Measurements from ENCODE around the gene PSPN. TPM values are rescaled to one million over a fixed set of nuclear protein-coding genes. Genes with fewer than 3 reads are reported as not detected.
"Not testable (repeated sequence)": the region's sequence is repeated elsewhere in the genome, so short reads cannot be mapped to it uniquely, and the experiment has no call there.

Gene PSPN
- polyA plus RNA-seq, 2 donors, result 0.47 to 0.79 TPM

DNA sequence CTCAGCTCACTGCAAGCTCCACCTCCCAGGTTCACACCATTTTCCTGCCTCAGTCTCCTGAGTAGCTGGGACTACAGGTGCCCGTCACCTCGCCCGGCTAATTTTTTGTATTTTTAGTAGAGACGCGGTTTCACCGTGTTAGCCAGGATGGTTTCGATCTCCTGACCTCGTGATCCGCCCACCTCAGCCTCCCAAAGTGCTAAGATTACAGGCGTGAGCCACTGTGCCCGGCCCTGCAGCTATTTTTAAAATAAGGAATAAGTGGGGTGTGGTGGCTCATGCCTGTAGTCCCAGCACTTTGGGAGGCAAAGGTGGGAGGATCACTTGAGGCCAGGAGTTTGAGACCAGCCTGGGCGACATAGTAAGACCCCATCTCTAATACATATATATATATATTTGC is 15.3 kb downstream of the PSPN start:
- H3K27me3 ChIP-seq (ENCODE audit: control insufficient read depth in 1 of 2, insufficient read depth in 2 of 2, low read length in 2 of 2); H3K36me3 ChIP-seq (ENCODE audit: control insufficient read depth in 2 of 2, insufficient read depth in 2 of 2, low read length in 1 of 2); H3K4me3 ChIP-seq (ENCODE audit: low read depth in 1 of 2, low read length in 2 of 2); H3K9me3 ChIP-seq (ENCODE audit: control insufficient read depth in 2 of 2, insufficient read depth in 1 of 2, low read depth in 1 of 2, low read length in 1 of 2); H3K27ac ChIP-seq (ENCODE audit: low read depth in 2 of 2, low read length in 1 of 2); H3K4me1 ChIP-seq (ENCODE audit: control insufficient read depth in 2 of 2, insufficient read depth in 2 of 2, low read length in 1 of 2): not testable (repeated sequence)
- WGBS, 2 donors, result 93% methylated on average over 12 of the region's 12 CpGs

DNA sequence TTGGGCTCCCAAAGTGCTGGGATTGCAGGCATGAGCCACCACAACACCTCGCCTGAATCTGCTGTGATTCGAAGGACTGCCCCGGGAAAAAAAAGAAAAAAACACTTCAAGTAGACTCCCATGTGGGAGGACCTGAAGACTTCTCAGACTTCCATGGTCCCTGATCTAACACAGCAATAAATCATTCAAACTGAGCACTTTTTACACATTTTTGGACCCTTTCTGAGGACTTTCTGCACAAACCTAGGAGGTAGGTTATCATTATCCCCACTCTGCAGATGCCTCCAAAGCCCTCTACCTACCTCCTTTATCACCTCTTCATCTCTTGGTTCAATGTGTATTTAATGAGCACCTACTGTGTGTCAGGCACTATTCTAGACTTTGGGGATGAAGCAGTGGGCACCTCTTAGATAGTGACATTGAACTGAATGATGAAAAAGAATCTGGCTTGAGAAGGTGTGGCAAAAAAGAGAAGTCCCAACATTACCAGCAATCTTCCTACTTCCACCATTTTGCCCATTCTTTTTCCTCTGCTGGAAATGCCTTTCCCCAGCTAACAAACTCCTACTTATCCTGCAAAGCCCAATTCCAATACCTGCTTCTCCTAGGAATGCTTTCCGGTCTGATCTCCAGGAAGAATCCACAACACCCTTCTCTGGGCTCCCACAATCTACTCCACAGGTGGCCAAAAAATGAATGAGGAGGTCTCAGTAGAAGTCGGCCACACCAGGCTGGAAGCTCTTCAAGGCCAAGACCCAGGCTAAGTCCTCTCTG is 16.0 kb downstream of the PSPN start:
- Histone ChIP-seq H3K36me3 (ENCODE audit: control insufficient read depth in 2 of 2, insufficient read depth in 2 of 2, low read length in 1 of 2) (peaks cover 4 to 5% of the 10 kb centered on the region in 2 donors), H3K27me3 (ENCODE audit: control insufficient read depth in 1 of 2, insufficient read depth in 2 of 2, low read length in 2 of 2) (no peaks in the 10 kb centered on the region), H3K4me1 (ENCODE audit: control insufficient read depth in 2 of 2, insufficient read depth in 2 of 2, low read length in 1 of 2) (peaks cover 2% of the 10 kb centered on the region in 2 donors), H3K9me3 (ENCODE audit: control insufficient read depth in 2 of 2, insufficient read depth in 1 of 2, low read depth in 1 of 2, low read length in 1 of 2) (no peaks in the 10 kb centered on the region), H3K4me3 (ENCODE audit: low read depth in 1 of 2, low read length in 2 of 2) (no peak overlapping the region), H3K27ac (ENCODE audit: low read depth in 2 of 2, low read length in 1 of 2) (no peak overlapping the region)
- WGBS, 2 donors, result 90 to 91% methylated on average over 5 of the region's 5 CpGs

DNA sequence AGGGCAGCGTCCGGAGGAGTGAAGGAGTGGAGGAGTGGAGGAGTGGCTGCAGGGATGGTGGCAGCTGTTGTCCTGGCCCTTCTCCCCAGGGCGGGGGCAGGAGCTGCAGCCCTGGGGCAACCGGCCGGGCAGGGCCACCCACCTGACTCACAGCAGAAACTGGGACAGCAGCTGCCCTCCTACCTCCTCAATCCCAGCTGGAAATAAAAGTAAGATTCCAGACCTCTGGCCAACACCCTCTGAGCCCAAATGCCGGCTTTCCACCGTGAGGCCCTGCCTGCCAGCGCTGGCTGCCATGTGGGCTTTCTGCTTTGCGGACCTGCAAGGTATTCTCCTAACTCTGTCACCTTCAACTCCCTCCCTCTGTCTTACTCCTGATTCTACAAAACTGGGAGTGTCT is 17.7 kb downstream of the PSPN start:
- H3K27me3 ChIP-seq (ENCODE audit: control insufficient read depth in 1 of 2, insufficient read depth in 2 of 2, low read length in 2 of 2), result no peaks in the 10 kb centered on the region
- peaks cover 2% of the 10 kb centered on the region in 2 donors for H3K4me1 ChIP-seq (ENCODE audit: control insufficient read depth in 2 of 2, insufficient read depth in 2 of 2, low read length in 1 of 2)
- no peaks in the 10 kb centered on the region for H3K9me3 ChIP-seq (ENCODE audit: control insufficient read depth in 2 of 2, insufficient read depth in 1 of 2, low read depth in 1 of 2, low read length in 1 of 2)
- H3K36me3 ChIP-seq (ENCODE audit: control insufficient read depth in 2 of 2, insufficient read depth in 2 of 2, low read length in 1 of 2), result no peaks in the 10 kb centered on the region
- peak overlapping the region; percentile 47 to 86 for H3K27ac ChIP-seq (ENCODE audit: low read depth in 2 of 2, low read length in 1 of 2)
- 37 to 55% methylated on average over 9 of the region's 9 CpGs for WGBS, 2 donors
- H3K4me3 ChIP-seq (ENCODE audit: low read depth in 1 of 2, low read length in 2 of 2), result no peak overlapping the region

DNA sequence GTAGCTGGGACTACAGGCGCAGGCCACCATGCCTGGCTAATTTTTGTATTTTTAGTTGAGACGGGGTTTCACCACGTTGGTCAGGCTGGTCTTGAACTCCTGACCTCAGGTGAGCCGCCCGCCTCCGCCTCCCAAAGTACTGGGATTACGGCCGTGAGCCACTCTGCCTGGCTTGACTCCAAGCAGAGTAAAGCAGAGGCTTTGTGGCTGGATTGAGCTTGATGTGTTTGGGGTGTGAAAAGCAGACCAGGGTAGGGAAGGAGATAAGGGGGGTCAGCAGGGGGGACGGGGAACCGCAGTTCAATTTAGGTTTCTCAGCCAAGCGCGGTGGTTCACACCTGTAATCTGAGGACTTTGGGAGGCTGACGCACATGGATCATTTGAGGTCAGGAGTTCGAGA is 18.6 kb downstream of the PSPN start:
- peak overlapping the region; percentile 4 to 86 for H3K27ac ChIP-seq (ENCODE audit: low read depth in 2 of 2, low read length in 1 of 2)
- 78 to 82% methylated on average over 14 of the region's 14 CpGs for WGBS, 2 donors

DNA sequence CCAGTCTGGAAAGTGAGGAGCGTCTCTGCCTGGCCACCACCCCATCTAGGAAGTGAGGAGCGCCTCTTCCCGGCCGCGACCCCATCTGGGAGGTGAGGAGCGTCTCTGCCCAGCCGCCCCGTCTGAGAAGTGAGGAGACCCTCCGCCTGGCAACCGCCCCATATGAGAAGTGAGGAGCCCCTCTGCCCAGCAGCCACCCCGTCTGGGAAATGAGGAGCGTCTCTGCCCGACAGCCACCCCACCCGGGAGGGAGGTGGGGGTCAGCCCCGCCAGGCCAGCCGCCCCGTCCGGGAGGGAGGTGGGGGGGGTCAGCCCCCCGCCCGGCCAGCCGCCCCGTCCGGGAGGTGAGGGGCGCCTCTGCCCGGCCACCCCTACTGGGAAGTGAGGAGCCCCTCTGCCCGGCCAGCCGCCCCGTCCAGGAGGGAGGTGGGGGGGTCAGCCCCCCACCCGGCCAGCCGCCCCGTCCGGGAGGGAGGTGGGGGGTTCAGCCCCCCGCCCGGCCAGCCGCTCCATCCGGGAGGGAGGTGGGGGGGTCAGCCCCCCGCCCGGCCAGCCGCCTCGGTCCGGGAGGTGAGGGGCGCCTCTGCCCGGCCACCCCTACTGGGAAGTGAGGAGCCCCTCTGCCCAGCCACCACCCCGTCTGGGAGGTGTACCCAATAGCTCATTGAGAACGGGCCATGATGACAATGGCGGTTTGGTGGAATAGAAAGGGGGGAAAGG is 20.3 kb downstream of the PSPN start:
- not testable (repeated sequence) for H3K4me3 ChIP-seq (ENCODE audit: low read depth in 1 of 2, low read length in 2 of 2); H3K27me3 ChIP-seq (ENCODE audit: control insufficient read depth in 1 of 2, insufficient read depth in 2 of 2, low read length in 2 of 2); H3K4me1 ChIP-seq (ENCODE audit: control insufficient read depth in 2 of 2, insufficient read depth in 2 of 2, low read length in 1 of 2); H3K27ac ChIP-seq (ENCODE audit: low read depth in 2 of 2, low read length in 1 of 2); H3K9me3 ChIP-seq (ENCODE audit: control insufficient read depth in 2 of 2, insufficient read depth in 1 of 2, low read depth in 1 of 2, low read length in 1 of 2); H3K36me3 ChIP-seq (ENCODE audit: control insufficient read depth in 2 of 2, insufficient read depth in 2 of 2, low read length in 1 of 2)
- WGBS, 2 donors, result 92 to 96% methylated on average over 22 to 41 of the region's 46 CpGs

More for the DNA sequence above, 18.6 kb downstream of the PSPN start:
- Histone ChIP-seq H3K4me3 (ENCODE audit: low read depth in 1 of 2, low read length in 2 of 2) (no peak overlapping the region), H3K36me3 (ENCODE audit: control insufficient read depth in 2 of 2, insufficient read depth in 2 of 2, low read length in 1 of 2) (no peaks in the 10 kb centered on the region), H3K27me3 (ENCODE audit: control insufficient read depth in 1 of 2, insufficient read depth in 2 of 2, low read length in 2 of 2) (no peaks in the 10 kb centered on the region), H3K9me3 (ENCODE audit: control insufficient read depth in 2 of 2, insufficient read depth in 1 of 2, low read depth in 1 of 2, low read length in 1 of 2) (no peaks in the 10 kb centered on the region), H3K4me1 (ENCODE audit: control insufficient read depth in 2 of 2, insufficient read depth in 2 of 2, low read length in 1 of 2) (no peaks in the 10 kb centered on the region)

DNA sequence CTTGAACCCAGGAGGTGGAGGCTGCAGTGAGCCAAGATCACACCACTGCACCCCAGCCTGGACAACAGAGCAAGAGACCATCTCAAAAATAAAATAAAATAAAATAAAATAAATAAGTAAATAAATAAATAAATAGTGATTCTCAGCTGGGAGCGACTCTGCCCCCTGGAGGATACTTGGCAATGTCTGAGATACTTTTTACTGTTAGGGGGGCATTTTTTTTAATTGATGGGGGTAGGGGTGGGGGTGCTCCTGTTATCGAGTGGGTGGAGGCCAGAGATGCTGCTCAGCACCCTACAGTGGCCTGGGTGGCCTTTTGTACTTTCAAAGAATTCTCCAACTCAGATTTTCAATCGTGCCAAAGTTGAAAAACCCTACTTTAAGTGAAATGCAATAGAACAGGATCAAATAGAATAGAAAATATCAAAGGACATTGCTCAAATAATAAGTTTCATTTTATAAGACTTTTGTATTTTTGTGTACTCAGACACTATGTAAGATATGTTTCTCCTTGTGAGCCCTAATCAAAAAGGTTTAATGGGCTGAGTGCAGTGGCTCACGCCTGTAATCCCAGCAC is 21.5 kb downstream of the PSPN start:
- H3K4me1 ChIP-seq (ENCODE audit: control insufficient read depth in 2 of 2, insufficient read depth in 2 of 2, low read length in 1 of 2), result no peaks in the 10 kb centered on the region
- 59 to 62% methylated on average over 4 of the region's 4 CpGs for WGBS, 2 donors

DNA sequence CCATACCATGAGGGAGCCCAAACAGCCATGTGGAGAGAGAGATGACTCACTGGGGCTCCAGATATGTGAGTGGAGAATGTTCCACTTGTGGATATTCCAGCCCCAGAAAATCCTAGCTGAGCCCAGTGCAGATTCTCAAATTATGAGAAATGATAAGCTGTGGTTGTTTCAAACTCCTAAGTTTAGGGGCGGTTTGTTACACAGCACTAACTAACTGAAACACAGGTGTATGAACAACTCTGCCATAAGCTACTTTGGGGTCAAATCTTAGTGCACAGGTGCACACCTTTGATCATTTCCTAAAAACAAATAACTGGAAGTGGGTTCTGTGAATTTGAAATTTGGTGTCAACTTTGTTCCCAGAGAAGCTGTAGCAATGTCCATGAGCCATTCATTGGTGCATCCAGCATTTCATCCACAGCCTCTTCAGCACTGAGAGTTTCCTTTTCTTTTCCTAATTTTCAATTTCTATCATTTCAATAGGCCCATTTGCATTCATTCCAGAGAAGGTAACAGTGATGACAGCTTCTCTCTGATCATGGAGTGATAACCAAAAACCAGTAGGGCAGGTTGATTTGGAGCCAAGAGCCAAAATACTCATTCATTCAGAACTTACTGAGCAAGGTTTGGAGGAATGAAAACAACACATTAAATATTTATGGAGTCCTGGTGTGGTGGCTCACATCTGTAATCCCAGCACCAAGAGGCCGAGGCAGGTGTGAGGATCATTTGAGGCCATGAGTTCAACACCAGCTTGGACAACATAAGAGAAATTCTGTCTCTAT is 23.2 kb downstream of the PSPN start:
- peak overlapping the region in 1 of 2 donors; percentile 34 for H3K27ac ChIP-seq (ENCODE audit: low read depth in 2 of 2, low read length in 1 of 2)
- 78 to 82% methylated on average over 2 of the region's 2 CpGs for WGBS, 2 donors

More for the DNA sequence above, 21.5 kb downstream of the PSPN start:
- Histone ChIP-seq H3K27ac (ENCODE audit: low read depth in 2 of 2, low read length in 1 of 2) (no peak overlapping the region), H3K9me3 (ENCODE audit: control insufficient read depth in 2 of 2, insufficient read depth in 1 of 2, low read depth in 1 of 2, low read length in 1 of 2) (no peaks in the 10 kb centered on the region), H3K36me3 (ENCODE audit: control insufficient read depth in 2 of 2, insufficient read depth in 2 of 2, low read length in 1 of 2) (no peaks in the 10 kb centered on the region), H3K27me3 (ENCODE audit: control insufficient read depth in 1 of 2, insufficient read depth in 2 of 2, low read length in 2 of 2) (no peaks in the 10 kb centered on the region), H3K4me3 (ENCODE audit: low read depth in 1 of 2, low read length in 2 of 2) (no peak overlapping the region)

DNA sequence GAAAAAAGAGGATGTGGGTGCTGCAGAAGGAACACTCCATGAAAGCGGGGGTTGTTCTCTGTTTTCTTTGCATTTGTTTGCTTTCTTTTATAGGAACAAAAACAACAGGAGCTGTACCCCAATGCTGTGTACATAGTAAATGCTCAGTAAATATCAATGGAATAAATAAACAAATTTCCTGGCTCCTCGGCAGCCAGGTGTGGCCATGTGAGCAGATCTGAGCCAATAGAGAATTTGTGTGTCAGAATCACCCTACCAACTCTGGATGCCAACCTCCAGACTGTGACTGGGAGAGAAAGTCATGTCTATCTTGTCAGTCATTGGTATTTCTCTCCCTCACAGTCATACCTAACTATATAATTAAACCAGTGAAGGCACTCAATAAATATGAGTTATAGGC is 25.0 kb downstream of the PSPN start:
- Histone ChIP-seq H3K4me3 (ENCODE audit: low read depth in 1 of 2, low read length in 2 of 2) (no peak overlapping the region), H3K4me1 (ENCODE audit: control insufficient read depth in 2 of 2, insufficient read depth in 2 of 2, low read length in 1 of 2) (no peaks in the 10 kb centered on the region), H3K27me3 (ENCODE audit: control insufficient read depth in 1 of 2, insufficient read depth in 2 of 2, low read length in 2 of 2) (no peaks in the 10 kb centered on the region), H3K9me3 (ENCODE audit: control insufficient read depth in 2 of 2, insufficient read depth in 1 of 2, low read depth in 1 of 2, low read length in 1 of 2) (no peaks in the 10 kb centered on the region), H3K27ac (ENCODE audit: low read depth in 2 of 2, low read length in 1 of 2) (no peak overlapping the region), H3K36me3 (ENCODE audit: control insufficient read depth in 2 of 2, insufficient read depth in 2 of 2, low read length in 1 of 2) (no peaks in the 10 kb centered on the region)
- WGBS, 2 donors, result 77 to 80% methylated on average over 2 of the region's 2 CpGs

More for the DNA sequence above, 23.2 kb downstream of the PSPN start:
- Histone ChIP-seq H3K9me3 (ENCODE audit: control insufficient read depth in 2 of 2, insufficient read depth in 1 of 2, low read depth in 1 of 2, low read length in 1 of 2) (no peaks in the 10 kb centered on the region), H3K27me3 (ENCODE audit: control insufficient read depth in 1 of 2, insufficient read depth in 2 of 2, low read length in 2 of 2) (no peaks in the 10 kb centered on the region), H3K4me3 (ENCODE audit: low read depth in 1 of 2, low read length in 2 of 2) (no peak overlapping the region), H3K4me1 (ENCODE audit: control insufficient read depth in 2 of 2, insufficient read depth in 2 of 2, low read length in 1 of 2) (no peaks in the 10 kb centered on the region), H3K36me3 (ENCODE audit: control insufficient read depth in 2 of 2, insufficient read depth in 2 of 2, low read length in 1 of 2) (no peaks in the 10 kb centered on the region)

DNA sequence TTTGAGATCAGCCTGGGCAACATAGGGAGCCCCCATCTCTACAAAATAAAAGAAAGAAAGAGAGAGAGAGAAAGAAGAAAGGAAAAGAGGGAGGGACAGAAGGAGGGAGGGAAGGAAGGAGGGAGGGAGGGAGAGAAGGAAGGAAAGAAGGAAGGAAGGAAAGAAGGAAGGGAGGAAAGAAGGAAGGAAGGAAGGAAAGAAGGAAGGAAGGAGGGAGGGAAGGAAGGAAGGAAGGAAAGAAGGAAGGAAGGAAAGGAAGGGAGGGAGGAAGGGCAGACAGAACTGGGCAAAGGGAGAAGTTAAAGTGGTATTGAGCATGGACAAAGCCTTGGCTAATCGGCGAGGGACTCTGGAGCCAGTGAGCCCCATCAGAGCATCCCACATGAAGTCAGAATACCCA is 26.5 kb downstream of the PSPN start:
- H3K4me1 ChIP-seq (ENCODE audit: control insufficient read depth in 2 of 2, insufficient read depth in 2 of 2, low read length in 1 of 2); H3K9me3 ChIP-seq (ENCODE audit: control insufficient read depth in 2 of 2, insufficient read depth in 1 of 2, low read depth in 1 of 2, low read length in 1 of 2); H3K27ac ChIP-seq (ENCODE audit: low read depth in 2 of 2, low read length in 1 of 2); H3K4me3 ChIP-seq (ENCODE audit: low read depth in 1 of 2, low read length in 2 of 2); H3K27me3 ChIP-seq (ENCODE audit: control insufficient read depth in 1 of 2, insufficient read depth in 2 of 2, low read length in 2 of 2); H3K36me3 ChIP-seq (ENCODE audit: control insufficient read depth in 2 of 2, insufficient read depth in 2 of 2, low read length in 1 of 2): not testable (repeated sequence)
- WGBS, 2 donors, result 82 to 87% methylated on average over 2 of the region's 2 CpGs
